Measurements from ENCODE around the gene RSPH3.
"Not testable (repeated sequence)": the region's sequence is repeated elsewhere in the genome, so short reads cannot be mapped to it uniquely, and the experiment has no call there.

RSPH3 gene

GRCh38 chr6:158972241-158973233, 27.5 kb downstream of the RSPH3 start:
- no peak for DNase-seq (ENCODE audit: low read depth)

- no peak for DNase-seq (ENCODE audit: low read depth)
Measured at GRCh38 chr6:158970640-158971275, 29.2 kb downstream of the RSPH3 start.

- DNase-seq (ENCODE audit: low read depth), result no peak
Measured at GRCh38 chr6:158969148-158969547, 30.9 kb downstream of the RSPH3 start.

GRCh38 chr6:158963020-158963808, 36.8 kb downstream of the RSPH3 start:
- no peak for DNase-seq (ENCODE audit: low read depth)

- DNase-seq (ENCODE audit: low read depth), result no peak
Measured at GRCh38 chr6:158962371-158962770, 37.6 kb downstream of the RSPH3 start.

- DNase-seq (ENCODE audit: low read depth), result no peak
Measured at GRCh38 chr6:158960026-158960425, 40.0 kb downstream of the RSPH3 start.

- no peak for DNase-seq (ENCODE audit: low read depth)
Measured at GRCh38 chr6:158959552-158959951, 40.5 kb downstream of the RSPH3 start.

- DNase-seq (ENCODE audit: low read depth), result no peak
Measured at GRCh38 chr6:158958504-158959386, 41.3 kb downstream of the RSPH3 start.

GRCh38 chr6:158955255-158955654, 44.7 kb downstream of the RSPH3 start:
- no peak for DNase-seq (ENCODE audit: low read depth)

GRCh38 chr6:158954753-158955152, 45.2 kb downstream of the RSPH3 start:
- no peak for DNase-seq (ENCODE audit: low read depth)

GRCh38 chr6:158952011-158952410, 48.0 kb downstream of the RSPH3 start:
- DNase-seq (ENCODE audit: low read depth), result not testable (repeated sequence)

- not testable (repeated sequence) for DNase-seq (ENCODE audit: low read depth)
Measured at GRCh38 chr6:158951565-158951964, 48.4 kb downstream of the RSPH3 start.

- no peak for DNase-seq (ENCODE audit: low read depth)
Measured at GRCh38 chr6:158947284-158947683, 52.7 kb downstream of the RSPH3 start.

GRCh38 chr6:158943380-158944032, 56.5 kb downstream of the RSPH3 start:
- no peak for DNase-seq (ENCODE audit: low read depth)

- no peak for DNase-seq (ENCODE audit: low read depth)
Measured at GRCh38 chr6:158942349-158942748, 57.7 kb downstream of the RSPH3 start.

GRCh38 chr6:158941246-158941645, 58.8 kb downstream of the RSPH3 start:
- no peak for DNase-seq (ENCODE audit: low read depth)

- no peak for DNase-seq (ENCODE audit: low read depth)
Measured at GRCh38 chr6:158939255-158940159, 60.5 kb downstream of the RSPH3 start.

- no peak for DNase-seq (ENCODE audit: low read depth)
Measured at GRCh38 chr6:158938811-158939254, 61.2 kb downstream of the RSPH3 start.

- DNase-seq (ENCODE audit: low read depth), result no peak
Measured at GRCh38 chr6:158938220-158938619, 61.8 kb downstream of the RSPH3 start.

GRCh38 chr6:158934157-158934556, 65.8 kb downstream of the RSPH3 start:
- no peak for DNase-seq (ENCODE audit: low read depth)

Measured in activated T-cell treated with anti-CD3 and anti-CD28 coated beads for 1 hour (primary cell).